HepG2 (cell line): ENCODE measurements around the gene GPR42. TPM values are rescaled to one million over a fixed set of nuclear protein-coding genes. Genes with fewer than 3 reads are reported as not detected.
"Not testable (repeated sequence)": the region's sequence is repeated elsewhere in the genome, so short reads cannot be mapped to it uniquely, and the experiment has no call there.

Source experiments
- ATAC-seq: fragments of 200-7000 bp; cut with Tn5 transposase; 3 replicates; pipeline ENCODE4 v1.9.1; 2020; ENCODE audit warnings: mild to moderate bottlenecking, moderate library complexity
- BruUV-seq: library from RNA; stranded (reverse); fragments of 400-500 nt; replicated peaks from 2 replicates; lab custom pipeline; 2021; lab: Mats Ljungman, UMichigan
- CTCF ChIA-PET: fragments of 300-600 bp; formaldehyde crosslinking; extraction: SDS; loops from one replicate; lab custom pipeline; 2021; ENCODE audit warnings: low total read pairs, inconsistent platforms, low intra/inter-chr PET ratio; lab: Yijun Ruan, JAX
- POLR2A ChIA-PET: fragments of 350-600 bp; sonication (Branson Sonifier 250); formaldehyde crosslinking; loops from one replicate; lab custom pipeline; 2020; ENCODE audit warnings: antibody characterized with exemption, inconsistent platforms; lab: Yijun Ruan, JAX
- DNase-seq: peaks from one replicate; pipeline ENCODE4 v3.0.0-alpha.2; 2015; ENCODE audit warnings: low spot score
- FAIRE-seq: peaks from 3 replicates; lab custom pipeline; 2011; peaks lifted over from hg19 to GRCh38; lab: Jason Lieb, UNC
- H2AFZ ChIP-seq: one replicate; pipeline ENCODE4 v1.6.1; 2011; ENCODE audit warnings: low read length, inconsistent platforms
- H3K27ac ChIP-seq: fragments of 300-600 bp; 3 replicates; pipeline ENCODE4 v1.8.0; 2011; ENCODE audit warnings: mixed run types, mild to moderate bottlenecking, mixed read lengths, low read length, inconsistent platforms; ENCODE audit not compliant: insufficient read depth; ENCODE audit errors: extremely low read length
- H3K27me3 ChIP-seq, 2 experiments: fragments of 200-600 bp in 1 of 2; 2 replicates in 1 of 2; 3 replicates in 1 of 2; pipeline versions ENCODE4 v1.6.0 to v1.8.0; 2011; ENCODE audit warnings: low read length in 2 of 2, mild to moderate bottlenecking in 2 of 2, moderate library complexity in 2 of 2, inconsistent platforms in 1 of 2; ENCODE audit not compliant: insufficient read depth in 2 of 2, control insufficient read depth in 1 of 2
- H3K36me3 ChIP-seq, 2 experiments: fragments of 200-600 bp in 1 of 2; replicated peaks in 1 of 2; 2 replicates in 1 of 2; 3 replicates in 1 of 2; pipeline versions ENCODE4 v1.5.1 to v1.8.0; 2011; ENCODE audit warnings: low read length in 2 of 2, inconsistent platforms in 1 of 2; ENCODE audit not compliant: insufficient read depth in 2 of 2, control insufficient read depth in 1 of 2
- H3K4me1 ChIP-seq: 2 replicates; pipeline ENCODE4 v1.5.1; 2012; ENCODE audit warnings: low read length, inconsistent platforms; ENCODE audit not compliant: insufficient read depth
- H3K4me2 ChIP-seq: 2 replicates; pipeline ENCODE4 v1.6.0; 2011; ENCODE audit warnings: low read depth, low read length, inconsistent platforms
- H3K4me3 ChIP-seq, 3 experiments: fragments of 200-600 bp in 1 of 3; sonication (generic), shearing (Covaris generic) in 1 of 3; replicated peaks in 1 of 3; 2 replicates each; pipeline ENCODE4 v1.5.1; 2011 to 2016; ENCODE audit warnings: low read length in 3 of 3, inconsistent platforms in 2 of 3, low read depth in 2 of 3, mild to moderate bottlenecking in 2 of 3, control low read depth in 1 of 3, mixed read lengths in 1 of 3; ENCODE audit not compliant: insufficient read depth in 1 of 3
- H3K79me2 ChIP-seq: one replicate; pipeline ENCODE4 v1.6.1; 2011; ENCODE audit warnings: low read length, inconsistent platforms; ENCODE audit not compliant: insufficient read depth
- H3K9ac ChIP-seq: 2 replicates; pipeline ENCODE4 v1.6.0; 2011; ENCODE audit warnings: mild to moderate bottlenecking, low read depth, low read length, inconsistent platforms; ENCODE audit not compliant: insufficient read depth
- H3K9me3 ChIP-seq: 2 replicates; pipeline ENCODE4 v1.5.1; 2012; ENCODE audit warnings: mild to moderate bottlenecking, low read length
- H4K20me1 ChIP-seq: 2 replicates; pipeline ENCODE4 v1.6.0; 2011; ENCODE audit warnings: inconsistent platforms, mild to moderate bottlenecking, low read length, moderate library complexity; ENCODE audit not compliant: insufficient read depth
- AKAP8 ChIP-seq: sonication (generic); formaldehyde crosslinking; IDR thresholded peaks from 2 replicates; pipeline ENCODE4 v1.5.1; 2020; ENCODE audit warnings: mild to moderate bottlenecking, missing genetic modification reagents
- MED13 ChIP-seq: sonication (generic); formaldehyde crosslinking; IDR thresholded peaks from 2 replicates; pipeline ENCODE4 v1.5.0; 2020; ENCODE audit warnings: missing genetic modification reagents
- PAF1 ChIP-seq: IDR thresholded peaks from 2 replicates; pipeline ENCODE4 v1.6.1; 2016; ENCODE audit warnings: missing genetic modification reagents, missing compliant biosample characterization
- ZBTB3 ChIP-seq: sonication (generic); formaldehyde crosslinking; IDR thresholded peaks from 2 replicates; pipeline ENCODE4 v1.4.0; 2020; ENCODE audit warnings: low read depth, mild to moderate bottlenecking, moderate library complexity, missing genetic modification reagents, borderline replicate concordance
- ZNF263 ChIP-seq: sonication (generic); formaldehyde crosslinking; IDR thresholded peaks from 2 replicates; pipeline ENCODE4 v1.4.0; 2020; ENCODE audit warnings: missing genetic modification reagents
- WGBS: methylation state at CpG from one replicate; pipeline ENCODE4 v1.1.6; 2017; ENCODE audit warnings: low lambda C conversion rate; 5-methylcytosine and 5-hydroxymethylcytosine counted together
- in situ Hi-C: cut with HindIII; loops from 2 replicates; pipeline ENCODE4 v1.10.0; 2017; ENCODE audit warnings: low pct_unique_long_range_greater_than_20kb; ENCODE audit not compliant: extremely low pct_ligation_motif_present
- intact Hi-C: fragments of 100-400 bp; cut with micrococcal nuclease; formaldehyde crosslinking; loops from one replicate; pipeline ENCODE4 v1.10.0; 2022; ENCODE audit not compliant: unreplicated experiment
- polyA plus RNA-seq, 8 experiments: library from polyadenylated mRNA; depleted of rRNA in 3 of 8; stranded (reverse) in 7 of 8; unstranded in 1 of 8; fragments of >200 nt; fragmentation: Illumina TruSeq in 4 of 8; extraction: Trizol in 4 of 8; gene quantifications; 2 replicates each; pipeline versions ENCODE4 v1.2.1 to v1.2.3, GENCODE V29; 2011 to 2016; ENCODE audit warnings: low read depth in 4 of 8, missing spikeins in 1 of 8, mixed read lengths in 1 of 8; ENCODE audit not compliant: insufficient read depth in 1 of 8
- total RNA-seq, 5 experiments: library from RNA; depleted of rRNA; stranded (reverse); fragments of >200 nt; fragmentation: Illumina TruSeq; extraction: Trizol; gene quantifications; 2 replicates each; pipeline ENCODE4 v1.2.3, GENCODE V29; 2016; ENCODE audit warnings: low read depth in 1 of 5

GPR42 gene
- total and polyA plus RNA-seq, 2 of the 13 experiments (the other 11 are each of a cell fraction or from before 2014, with no cell fraction given), result not detected

GRCh38 chr19:35374031-35374430 lies 3.2 kb downstream of the GPR42 start:
- H2AFZ ChIP-seq, FAIRE-seq, in situ Hi-C loops, H3K27ac ChIP-seq, CTCF ChIA-PET, DNase-seq, H3K4me2 ChIP-seq, ATAC-seq, H3K79me2 ChIP-seq, BruUV-seq, H3K9me3 ChIP-seq, H4K20me1 ChIP-seq, H3K36me3 ChIP-seq, H3K4me3 ChIP-seq, H3K9ac ChIP-seq, intact Hi-C loops, POLR2A ChIA-PET, H3K27me3 ChIP-seq: not testable (repeated sequence)
- peaks cover 39% of the 10 kb centered on the region for H3K4me1 ChIP-seq

GRCh38 chr19:35375505-35376307 lies 4.8 kb downstream of the GPR42 start:
- Histone ChIP-seq H3K79me2 (no peaks in the 10 kb centered on the region), H3K4me2 (no peak overlapping the region), H3K27ac (no peak overlapping the region), H3K9me3 (no peaks in the 10 kb centered on the region), H3K27me3 (no peaks in the 10 kb centered on the region), H3K36me3 (no peaks in the 10 kb centered on the region), H3K9ac (no peak overlapping the region), H2AFZ (no peak overlapping the region), H3K4me1 (peaks cover 56% of the 10 kb centered on the region), H4K20me1 (no peaks in the 10 kb centered on the region), H3K4me3 (no peak overlapping the region)
- DNase-seq (no peak), FAIRE-seq (no peak), ATAC-seq (no peak)
- no TSS peak for BruUV-seq
- in situ Hi-C loops (no loop called here), intact Hi-C loops (no loop called here)
- 93% methylated on average over 12 of the region's 12 CpGs for WGBS
- no peak for TF ChIP-seq AKAP8 (CRISPR knock-in tag)
- TF ChIP-seq ZBTB3 (CRISPR knock-in tag), result no peak
- no peak for TF ChIP-seq PAF1 (CRISPR knock-in tag)
- TF ChIP-seq MED13, result no peak
- TF ChIP-seq ZNF263 (CRISPR knock-in tag), result no peak
- ChIA-PET CTCF (no interaction called here), POLR2A (interaction anchor here (0.6 kb wide), 1 partner anchor 235 kb away, joined by 3 read pairs; no protein-coding TSS in a partner anchor)
